ENCODE results near the gene SIL1.

Gene SIL1

DNA sequence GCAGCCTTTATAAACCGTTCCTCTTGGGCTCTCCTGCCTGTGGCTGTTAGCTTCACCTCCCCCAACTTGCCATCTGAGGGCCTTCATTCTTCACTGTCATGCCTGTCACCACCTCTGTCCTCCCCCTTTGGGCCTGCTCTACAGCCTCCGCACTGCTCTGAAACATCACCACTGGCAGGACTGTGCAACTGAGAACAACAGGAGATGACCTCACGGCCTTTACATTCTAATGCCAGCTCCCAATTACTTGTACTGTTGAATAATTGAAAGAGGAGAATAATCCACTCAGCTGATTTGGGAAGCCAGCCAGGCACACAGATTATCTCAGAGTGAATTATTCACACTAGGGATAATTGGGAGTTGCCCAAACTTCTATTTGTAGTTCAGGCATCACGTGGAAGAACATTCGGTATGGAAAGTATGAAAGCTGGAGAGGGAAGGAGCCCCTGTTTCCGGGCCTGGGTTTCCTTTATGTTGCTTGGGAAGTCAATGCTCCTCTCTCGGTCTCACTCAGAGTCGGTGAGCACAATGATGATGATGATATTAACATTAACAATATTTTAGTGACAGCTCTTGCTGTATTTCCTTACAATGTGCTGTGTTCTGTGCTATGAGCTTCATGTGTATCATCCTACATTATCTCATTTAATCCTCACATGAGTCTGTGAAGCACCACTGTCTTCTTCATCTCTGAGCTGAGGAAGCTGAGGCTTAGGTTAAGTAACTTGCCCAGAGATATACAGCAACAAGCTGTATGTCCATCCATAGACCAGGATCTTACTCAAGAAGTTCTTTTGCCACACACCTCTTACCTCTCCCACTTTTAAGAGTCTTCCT is 223.7 kb downstream of the SIL1 start:
- Histone ChIP-seq H3K27ac (peak overlapping the region; percentile 57 to 83), H3K4me3 (peak overlapping the region; percentile 3)
- TF ChIP-seq, protein P1, sequence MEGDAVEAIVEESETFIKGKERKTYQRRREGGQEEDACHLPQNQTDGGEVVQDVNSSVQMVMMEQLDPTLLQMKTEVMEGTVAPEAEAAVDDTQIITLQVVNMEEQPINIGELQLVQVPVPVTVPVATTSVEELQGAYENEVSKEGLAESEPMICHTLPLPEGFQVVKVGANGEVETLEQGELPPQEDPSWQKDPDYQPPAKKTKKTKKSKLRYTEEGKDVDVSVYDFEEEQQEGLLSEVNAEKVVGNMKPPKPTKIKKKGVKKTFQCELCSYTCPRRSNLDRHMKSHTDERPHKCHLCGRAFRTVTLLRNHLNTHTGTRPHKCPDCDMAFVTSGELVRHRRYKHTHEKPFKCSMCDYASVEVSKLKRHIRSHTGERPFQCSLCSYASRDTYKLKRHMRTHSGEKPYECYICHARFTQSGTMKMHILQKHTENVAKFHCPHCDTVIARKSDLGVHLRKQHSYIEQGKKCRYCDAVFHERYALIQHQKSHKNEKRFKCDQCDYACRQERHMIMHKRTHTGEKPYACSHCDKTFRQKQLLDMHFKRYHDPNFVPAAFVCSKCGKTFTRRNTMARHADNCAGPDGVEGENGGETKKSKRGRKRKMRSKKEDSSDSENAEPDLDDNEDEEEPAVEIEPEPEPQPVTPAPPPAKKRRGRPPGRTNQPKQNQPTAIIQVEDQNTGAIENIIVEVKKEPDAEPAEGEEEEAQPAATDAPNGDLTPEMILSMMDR (IDR thresholded peaks at IDR 0.05), result no peak
- no peak for DNase-seq (ENCODE audit: low spot score)

DNA sequence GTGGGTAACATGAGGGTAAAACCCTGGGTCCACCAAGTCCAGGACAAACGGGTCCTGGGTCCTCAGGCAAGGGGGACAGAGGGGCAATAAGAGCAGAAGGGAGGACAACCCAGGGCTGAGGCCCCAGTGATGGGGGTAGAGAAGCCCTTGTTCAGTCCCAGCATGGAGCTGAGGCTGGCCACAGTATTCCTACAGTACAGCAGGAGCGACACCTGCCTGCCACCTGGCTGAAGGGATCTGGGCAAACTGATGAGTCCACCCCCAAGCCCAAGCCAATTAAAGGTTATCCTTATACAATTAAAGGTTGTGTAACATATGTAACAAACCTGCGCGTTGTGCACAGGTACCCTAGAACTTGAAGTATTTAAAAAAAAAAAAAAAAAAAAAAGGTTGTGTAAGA is 225.3 kb downstream of the SIL1 start:
- TF ChIP-seq, protein P1 (IDR thresholded peaks at IDR 0.05), result no peak
- no peak overlapping the region for H3K4me3 ChIP-seq
- peak overlapping the region; percentile 23 to 39 for H3K27ac ChIP-seq
- DNase-seq (ENCODE audit: low spot score), result no peak

DNA sequence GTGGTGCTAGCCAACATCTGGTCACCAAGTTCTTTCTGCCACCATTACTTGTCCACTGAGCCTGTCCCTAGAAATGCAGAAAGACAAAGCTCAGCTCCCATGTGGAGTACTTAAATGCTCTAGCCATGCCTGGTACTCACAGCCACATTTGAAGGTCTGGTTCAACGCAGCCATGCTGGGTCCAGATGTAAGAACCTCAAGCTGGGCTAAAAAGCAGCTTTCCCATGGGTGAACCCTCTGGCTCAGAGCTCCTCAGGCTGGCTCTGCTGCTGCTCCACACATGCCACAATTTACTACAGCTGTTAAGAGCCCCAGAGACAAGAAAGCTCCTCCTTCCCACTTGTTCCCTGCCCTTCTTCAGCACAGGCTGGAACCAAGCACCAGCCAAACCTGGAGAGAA is 225.9 kb downstream of the SIL1 start:
- TF ChIP-seq, protein P1 (IDR thresholded peaks at IDR 0.05), result no peak
- H3K4me3 ChIP-seq, result no peak overlapping the region
- H3K27ac ChIP-seq, result peak overlapping the region; percentile 23 to 39
- DNase-seq (ENCODE audit: low spot score), result no peak

DNA sequence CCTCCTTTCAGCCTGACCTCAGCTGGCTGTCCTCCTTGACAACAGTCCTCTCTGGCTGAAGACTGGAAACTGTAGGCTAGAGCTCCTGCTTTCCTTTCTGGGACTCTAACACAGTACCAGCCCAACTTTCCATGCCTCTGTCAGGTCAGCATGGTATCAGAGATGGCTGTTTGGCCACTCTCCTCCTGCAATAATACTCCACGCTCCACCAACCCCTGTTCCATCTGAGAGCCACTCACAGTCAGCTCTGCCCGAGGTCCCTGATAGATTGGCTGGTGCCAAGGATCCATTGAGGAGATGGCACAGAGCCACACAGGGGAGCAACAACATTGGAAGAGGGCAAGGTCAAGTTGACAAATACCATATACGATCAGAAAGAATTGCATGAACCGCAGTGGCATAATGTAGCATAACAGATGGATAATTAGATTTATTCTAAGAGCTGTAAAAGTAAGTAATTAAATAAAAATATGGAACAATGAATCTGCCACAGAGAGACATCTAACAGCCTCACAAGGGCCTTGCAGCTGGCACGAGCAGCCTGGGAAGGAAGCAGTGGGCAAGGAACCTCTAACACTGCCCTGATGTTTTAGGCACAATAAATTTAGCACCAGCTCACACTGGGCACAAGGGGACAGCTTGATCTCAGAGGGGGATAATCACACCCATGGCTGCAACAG is 228.7 kb downstream of the SIL1 start:
- peak; percentile 49 for DNase-seq (ENCODE audit: low spot score)
- TF ChIP-seq, protein P1 (IDR thresholded peaks at IDR 0.05), result no peak
- H3K27ac ChIP-seq, result no peak overlapping the region
- no peak overlapping the region for H3K4me3 ChIP-seq

DNA sequence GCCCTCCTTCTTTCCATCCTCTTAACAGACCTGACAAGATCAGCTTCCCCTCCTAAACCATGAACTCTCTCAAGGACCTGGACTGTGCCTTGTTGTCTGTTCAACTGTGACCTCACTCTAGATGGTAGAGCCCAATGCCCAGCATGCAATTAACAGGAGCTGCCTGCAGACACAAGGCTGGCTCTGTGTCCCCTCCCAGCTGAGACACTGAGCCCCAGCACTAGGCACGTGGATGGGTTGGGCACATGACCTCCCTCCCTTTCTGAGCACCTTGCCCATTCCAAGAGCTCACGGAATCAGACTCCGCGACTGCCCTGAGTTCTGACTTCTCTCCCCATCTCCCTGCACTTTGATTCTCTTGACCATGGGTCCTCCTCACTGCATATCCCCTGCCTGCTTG is 229.6 kb downstream of the SIL1 start:
- TF ChIP-seq, protein P1 (IDR thresholded peaks at IDR 0.05), result no peak
- no peak overlapping the region for H3K27ac ChIP-seq
- H3K4me3 ChIP-seq, result no peak overlapping the region
- DNase-seq (ENCODE audit: low spot score), result peak; percentile 38

DNA sequence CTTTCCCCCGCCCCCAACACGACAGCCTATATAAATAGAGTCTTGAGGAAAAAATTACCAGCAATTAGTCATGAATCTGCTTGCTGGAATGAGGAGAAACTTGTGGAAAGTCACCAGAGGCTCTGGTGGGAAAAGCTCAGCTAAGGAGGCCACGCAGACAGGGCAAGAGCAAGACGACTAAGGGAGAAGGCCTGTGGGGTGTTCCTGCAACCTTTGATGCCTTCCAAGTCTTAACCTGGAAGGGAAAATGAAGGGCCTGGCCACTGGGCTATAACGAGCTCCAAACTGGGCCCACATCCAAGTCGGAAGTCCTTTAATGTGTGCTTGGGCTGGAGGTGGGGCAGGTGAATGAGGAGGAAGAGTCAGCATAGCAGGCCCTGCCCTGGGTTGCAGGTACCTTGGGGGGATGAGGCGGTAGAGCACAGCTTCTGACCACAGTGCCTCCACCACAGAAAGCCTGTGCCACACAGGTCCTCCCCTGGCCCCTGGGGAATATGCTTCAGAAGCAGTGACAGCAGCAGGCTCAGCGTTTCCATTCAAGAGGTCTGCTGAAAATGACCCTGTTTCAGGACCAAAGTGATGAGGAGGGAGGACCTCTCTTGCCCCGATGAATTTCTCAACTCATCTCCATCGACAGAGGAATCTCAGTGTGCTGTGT is 230.2 kb downstream of the SIL1 start:
- Histone ChIP-seq H3K27ac (no peak overlapping the region), H3K4me3 (no peak overlapping the region)
- TF ChIP-seq, protein P1 (IDR thresholded peaks at IDR 0.05), result no peak
- peak; percentile 47 for DNase-seq (ENCODE audit: low spot score)
